ENCODE measurements around the gene CDKN1B. TPM values are rescaled to one million over a fixed set of nuclear protein-coding genes. Genes with fewer than 3 reads are reported as not detected.

Gene CDKN1B
- total and polyA plus RNA-seq, 2 of the 13 experiments (the other 11 are each of a cell fraction or from before 2014, with no cell fraction given): 20.1 to 37.2 TPM

DNA sequence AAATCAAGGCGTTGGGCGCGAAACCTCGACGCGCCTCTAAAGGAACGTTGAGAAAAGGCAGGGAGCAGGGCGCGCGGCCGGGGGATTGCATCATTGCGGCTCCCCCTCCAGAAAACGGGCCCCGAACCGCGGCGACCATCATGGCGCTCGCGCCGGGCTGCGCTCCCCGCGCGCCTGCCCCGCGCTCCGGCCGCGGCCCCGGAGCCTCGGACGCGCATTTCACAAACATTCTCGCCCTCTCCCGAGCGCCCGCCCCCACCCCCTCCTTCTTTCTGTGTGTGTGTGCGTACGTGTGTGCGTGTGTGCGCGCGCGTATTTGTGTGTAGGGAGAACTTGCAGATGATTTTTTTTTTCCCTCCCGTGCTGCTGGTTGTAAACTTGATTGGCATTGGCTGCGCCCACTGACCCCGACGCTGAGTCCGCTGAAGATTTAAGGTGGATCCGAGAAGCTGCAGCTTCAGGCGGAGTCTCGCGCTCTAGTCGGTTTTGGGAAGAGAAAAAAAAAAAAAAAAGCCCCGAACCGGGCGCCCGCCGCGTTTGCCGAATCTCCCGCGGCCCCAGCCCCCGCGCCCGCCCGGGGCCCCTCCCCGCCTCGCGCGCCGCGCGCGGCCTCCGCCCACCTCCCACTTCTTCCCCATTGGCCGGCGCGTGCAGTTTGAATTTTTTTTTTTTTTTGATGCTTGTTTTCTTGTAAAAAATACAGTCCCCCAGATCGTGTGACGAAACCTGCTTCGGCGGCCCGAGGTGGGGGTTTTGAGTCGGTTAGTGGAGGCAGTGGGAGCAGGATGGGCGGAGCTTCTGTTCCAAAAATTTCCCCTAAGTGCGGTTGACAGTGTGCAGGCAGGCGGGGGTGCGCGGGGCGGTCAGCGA is 8.2 kb downstream of the CDKN1B start (continued):
- TF ChIP-seq ZBTB14 (CRISPR knock-in tag; IDR thresholded peaks at IDR 0.05) (peak; percentile 85), ATF6 (CRISPR knock-in tag; conservative IDR thresholded peaks at IDR 0.05) (no peak), RARA (CRISPR knock-in tag; IDR thresholded peaks at IDR 0.05) (no peak), ZNF205 (CRISPR knock-in tag; IDR thresholded peaks at IDR 0.05) (0 out of 2 replicates have a peak, but pooled peaks have one; percentile 26), ZBTB42 (CRISPR knock-in tag; IDR thresholded peaks at IDR 0.05) (no peak), ZNF549 (CRISPR knock-in tag; IDR thresholded peaks at IDR 0.05) (no peak), ARNT2 (CRISPR knock-in tag; IDR thresholded peaks at IDR 0.05; ENCODE audit: low read depth) (0 out of 2 replicates have a peak, but pooled peaks have one; percentile 26), ZNF30 (CRISPR knock-in tag; IDR thresholded peaks at IDR 0.05) (no peak), FOXJ3 (CRISPR knock-in tag; IDR thresholded peaks at IDR 0.05; ENCODE audit: borderline replicate concordance) (peak; percentile 17; the same call in 1 of the 2 replicates), CC2D1A (CRISPR knock-in tag; IDR thresholded peaks at IDR 0.05) (no peak), SIN3A (IDR thresholded peaks at IDR 0.05; ENCODE audit: borderline replicate concordance, low read depth, low read length) (peak; percentile 14; the same call in 1 of the 2 replicates), FOXO1 (CRISPR knock-in tag; IDR thresholded peaks at IDR 0.05) (no peak), ZNF17 (CRISPR knock-in tag; IDR thresholded peaks at IDR 0.05) (no peak)
- TF ChIP-seq, protein P1, sequence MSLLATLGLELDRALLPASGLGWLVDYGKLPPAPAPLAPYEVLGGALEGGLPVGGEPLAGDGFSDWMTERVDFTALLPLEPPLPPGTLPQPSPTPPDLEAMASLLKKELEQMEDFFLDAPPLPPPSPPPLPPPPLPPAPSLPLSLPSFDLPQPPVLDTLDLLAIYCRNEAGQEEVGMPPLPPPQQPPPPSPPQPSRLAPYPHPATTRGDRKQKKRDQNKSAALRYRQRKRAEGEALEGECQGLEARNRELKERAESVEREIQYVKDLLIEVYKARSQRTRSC (CRISPR knock-in tag; IDR thresholded peaks at IDR 0.05; ENCODE audit: low read depth): no peak
- TF ChIP-seq, protein P2, sequence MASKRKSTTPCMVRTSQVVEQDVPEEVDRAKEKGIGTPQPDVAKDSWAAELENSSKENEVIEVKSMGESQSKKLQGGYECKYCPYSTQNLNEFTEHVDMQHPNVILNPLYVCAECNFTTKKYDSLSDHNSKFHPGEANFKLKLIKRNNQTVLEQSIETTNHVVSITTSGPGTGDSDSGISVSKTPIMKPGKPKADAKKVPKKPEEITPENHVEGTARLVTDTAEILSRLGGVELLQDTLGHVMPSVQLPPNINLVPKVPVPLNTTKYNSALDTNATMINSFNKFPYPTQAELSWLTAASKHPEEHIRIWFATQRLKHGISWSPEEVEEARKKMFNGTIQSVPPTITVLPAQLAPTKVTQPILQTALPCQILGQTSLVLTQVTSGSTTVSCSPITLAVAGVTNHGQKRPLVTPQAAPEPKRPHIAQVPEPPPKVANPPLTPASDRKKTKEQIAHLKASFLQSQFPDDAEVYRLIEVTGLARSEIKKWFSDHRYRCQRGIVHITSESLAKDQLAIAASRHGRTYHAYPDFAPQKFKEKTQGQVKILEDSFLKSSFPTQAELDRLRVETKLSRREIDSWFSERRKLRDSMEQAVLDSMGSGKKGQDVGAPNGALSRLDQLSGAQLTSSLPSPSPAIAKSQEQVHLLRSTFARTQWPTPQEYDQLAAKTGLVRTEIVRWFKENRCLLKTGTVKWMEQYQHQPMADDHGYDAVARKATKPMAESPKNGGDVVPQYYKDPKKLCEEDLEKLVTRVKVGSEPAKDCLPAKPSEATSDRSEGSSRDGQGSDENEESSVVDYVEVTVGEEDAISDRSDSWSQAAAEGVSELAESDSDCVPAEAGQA (IDR thresholded peaks at IDR 0.05; ENCODE audit: low read depth): peak; percentile 34; the same call in 1 of the 2 replicates
- TF ChIP-seq, protein P2 (CRISPR knock-in tag; IDR thresholded peaks at IDR 0.05; ENCODE audit: borderline replicate concordance): no peak
- TF ChIP-seq, protein P3, sequence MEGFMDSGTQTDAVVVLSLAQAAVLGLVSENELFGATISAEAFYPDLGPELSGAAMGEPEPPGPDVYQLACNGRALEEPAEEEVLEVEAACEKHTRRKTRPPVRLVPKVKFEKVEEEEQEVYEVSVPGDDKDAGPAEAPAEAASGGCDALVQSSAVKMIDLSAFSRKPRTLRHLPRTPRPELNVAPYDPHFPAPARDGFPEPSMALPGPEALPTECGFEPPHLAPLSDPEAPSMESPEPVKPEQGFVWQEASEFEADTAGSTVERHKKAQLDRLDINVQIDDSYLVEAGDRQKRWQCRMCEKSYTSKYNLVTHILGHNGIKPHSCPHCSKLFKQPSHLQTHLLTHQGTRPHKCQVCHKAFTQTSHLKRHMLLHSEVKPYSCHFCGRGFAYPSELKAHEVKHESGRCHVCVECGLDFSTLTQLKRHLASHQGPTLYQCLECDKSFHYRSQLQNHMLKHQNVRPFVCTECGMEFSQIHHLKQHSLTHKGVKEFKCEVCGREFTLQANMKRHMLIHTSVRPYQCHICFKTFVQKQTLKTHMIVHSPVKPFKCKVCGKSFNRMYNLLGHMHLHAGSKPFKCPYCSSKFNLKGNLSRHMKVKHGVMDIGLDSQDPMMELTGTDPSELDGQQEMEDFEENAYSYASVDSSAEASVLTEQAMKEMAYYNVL (CRISPR knock-in tag; IDR thresholded peaks at IDR 0.05; ENCODE audit: borderline replicate concordance): no peak
